GM10847 (cell line): ENCODE results near the gene DAPK2.

ENCODE experiments used
- POLR2A ChIP-seq: IDR thresholded peaks from 2 replicates; pipeline ENCODE4 v1.6.1; 2011; ENCODE audit not compliant: insufficient read length; ENCODE audit errors: extremely low read depth

The DAPK2 gene

GRCh38 chr15:64037966-64038365, 8.3 kb downstream of the DAPK2 start:
- no peak for TF ChIP-seq POLR2A

- TF ChIP-seq POLR2A: no peak
Measured at GRCh38 chr15:64037116-64037515, 9.2 kb downstream of the DAPK2 start.

DNA sequence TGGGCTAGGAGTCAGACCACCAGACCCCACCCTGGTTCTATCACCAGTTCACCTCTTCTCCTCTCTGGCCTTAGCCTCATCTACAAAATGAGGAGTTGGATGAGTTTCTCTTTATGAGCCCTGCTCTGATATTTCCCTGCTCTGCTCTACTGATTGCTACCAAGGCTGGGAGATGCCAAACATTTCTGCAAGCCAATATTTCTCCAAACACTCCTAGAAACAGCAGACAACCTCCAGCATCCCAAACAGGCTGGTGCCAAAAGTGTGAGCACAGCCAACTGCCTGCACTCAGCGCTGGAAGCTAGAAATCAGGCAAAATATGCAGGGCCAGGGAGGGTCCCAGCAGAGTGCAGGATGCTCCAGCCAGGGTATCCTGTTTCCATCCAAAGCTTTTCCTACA, 10.8 kb downstream of the DAPK2 start:
- TF ChIP-seq POLR2A: no peak

DNA sequence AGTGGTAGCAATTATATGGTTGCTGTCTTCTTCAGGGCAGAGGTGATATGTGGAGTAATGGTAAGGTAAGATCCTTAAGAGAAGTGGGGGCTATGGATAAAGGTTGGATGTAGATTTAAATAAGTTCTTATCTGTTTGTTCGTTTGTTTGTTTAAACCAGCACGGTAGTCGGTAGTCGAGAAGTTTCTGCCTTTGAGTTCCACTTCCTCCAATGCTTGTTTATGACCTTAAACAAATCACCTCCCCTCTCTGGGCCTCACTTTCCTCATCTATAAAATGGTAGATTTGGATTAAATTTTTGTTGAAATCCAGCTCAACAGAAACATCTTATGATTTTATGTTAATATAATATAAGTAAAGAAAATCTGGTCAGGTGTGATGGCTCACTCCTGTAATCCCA, 11.8 kb downstream of the DAPK2 start:
- TF ChIP-seq POLR2A: no peak

GRCh38 chr15:64032329-64032728, 14.0 kb downstream of the DAPK2 start:
- no peak for TF ChIP-seq POLR2A

GRCh38 chr15:64030123-64030522, 16.2 kb downstream of the DAPK2 start:
- TF ChIP-seq POLR2A: no peak

DNA sequence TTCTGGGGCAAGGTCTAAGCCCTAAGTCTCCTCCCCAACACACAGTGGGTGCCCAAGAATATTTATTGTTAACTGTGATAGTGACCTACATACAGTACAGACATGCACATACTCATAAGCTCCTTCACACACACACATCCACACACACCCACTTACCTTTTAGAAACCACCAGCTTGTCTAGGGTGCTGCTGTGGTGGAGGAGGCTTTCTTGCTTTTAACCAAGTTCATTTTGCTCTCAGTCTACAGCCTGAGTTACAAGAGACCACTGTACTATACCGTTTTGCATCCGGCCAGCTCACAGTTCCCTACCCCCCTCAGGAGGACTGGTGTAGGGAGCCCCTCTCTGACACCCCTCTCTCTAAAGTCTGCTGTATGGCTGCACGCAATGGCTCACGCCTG, 16.7 kb downstream of the DAPK2 start:
- no peak for TF ChIP-seq POLR2A

DNA sequence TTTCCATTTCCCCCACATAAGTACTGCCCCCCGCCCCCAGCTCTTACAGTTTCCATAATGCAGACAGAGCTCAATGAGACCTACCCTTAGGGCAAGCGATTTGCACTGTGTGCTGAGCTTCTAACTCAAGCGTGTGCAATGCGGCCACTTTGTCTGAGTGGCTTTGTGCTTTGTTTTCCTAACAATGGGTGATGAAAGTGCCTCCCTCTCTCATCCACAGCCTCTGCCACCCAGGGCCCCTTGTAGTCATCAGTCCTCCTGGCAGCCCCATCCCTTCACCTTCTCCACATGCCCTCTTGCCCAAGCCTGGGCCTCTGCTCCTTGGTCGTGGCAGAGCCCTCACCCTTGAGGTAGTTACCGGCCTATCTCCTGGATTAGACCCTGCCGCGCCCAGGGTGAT, 17.2 kb downstream of the DAPK2 start:
- no peak for TF ChIP-seq POLR2A

DNA sequence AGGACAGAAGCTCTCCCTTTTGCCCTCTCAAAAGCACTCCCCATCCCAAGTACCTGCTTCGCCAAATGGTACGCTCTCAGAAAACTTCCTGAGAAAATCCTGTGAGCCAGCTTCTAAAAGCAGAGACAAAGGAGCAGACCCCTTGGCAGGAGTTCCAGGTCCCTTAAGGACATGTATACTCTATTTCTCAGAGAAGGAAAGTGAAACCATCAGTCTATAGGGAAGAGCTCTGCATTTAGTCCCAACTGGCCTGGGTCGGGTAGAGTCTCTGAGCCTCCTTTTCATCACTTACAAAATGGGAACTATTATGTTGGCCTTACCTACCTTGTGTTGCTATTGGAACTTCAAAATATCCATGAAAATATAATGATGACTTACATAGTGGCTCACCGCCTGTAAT, 19.7 kb downstream of the DAPK2 start:
- no peak for TF ChIP-seq POLR2A

DNA sequence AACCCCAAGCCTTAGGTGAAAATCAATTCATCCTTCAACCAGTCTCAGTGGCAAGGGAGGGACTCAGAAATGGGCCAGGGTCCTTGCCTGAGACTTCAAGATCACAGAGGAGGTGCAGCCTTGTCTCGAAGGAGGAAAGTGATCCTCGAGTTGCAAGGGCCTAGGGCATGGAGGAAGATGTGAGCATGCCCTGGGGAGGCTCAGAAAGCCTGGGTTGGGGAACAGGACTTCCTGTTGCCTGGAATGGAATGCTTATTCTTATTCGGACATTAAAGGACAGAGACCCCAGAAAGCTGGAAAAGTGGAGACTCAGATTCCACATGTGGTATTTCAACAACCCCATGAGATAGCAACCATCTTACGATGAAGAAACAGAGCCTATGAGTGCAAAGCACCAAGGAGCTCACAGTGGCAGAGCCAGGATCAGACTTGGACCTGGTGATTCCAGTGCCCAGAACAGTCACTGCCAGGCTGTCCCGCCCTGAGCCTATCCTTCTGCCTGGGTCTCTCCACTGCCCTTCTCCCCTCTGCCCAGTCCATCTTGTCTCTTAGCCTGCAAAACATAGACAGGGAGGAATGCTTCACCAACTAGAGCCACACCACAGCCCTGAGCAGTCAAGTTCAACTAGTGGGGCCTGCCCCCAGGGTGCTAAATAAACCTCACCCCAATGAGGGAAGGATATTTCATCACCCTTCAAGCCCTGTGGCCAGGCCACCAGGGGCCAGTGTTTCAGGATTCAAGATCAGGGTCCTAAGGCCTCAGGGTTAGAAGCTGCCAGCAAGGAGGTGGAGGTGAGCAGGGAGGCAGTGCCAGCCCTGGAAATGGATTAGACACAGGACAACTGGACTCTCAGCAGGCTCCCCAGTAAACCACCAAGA, 21.9 kb downstream of the DAPK2 start:
- no peak for TF ChIP-seq POLR2A

DNA sequence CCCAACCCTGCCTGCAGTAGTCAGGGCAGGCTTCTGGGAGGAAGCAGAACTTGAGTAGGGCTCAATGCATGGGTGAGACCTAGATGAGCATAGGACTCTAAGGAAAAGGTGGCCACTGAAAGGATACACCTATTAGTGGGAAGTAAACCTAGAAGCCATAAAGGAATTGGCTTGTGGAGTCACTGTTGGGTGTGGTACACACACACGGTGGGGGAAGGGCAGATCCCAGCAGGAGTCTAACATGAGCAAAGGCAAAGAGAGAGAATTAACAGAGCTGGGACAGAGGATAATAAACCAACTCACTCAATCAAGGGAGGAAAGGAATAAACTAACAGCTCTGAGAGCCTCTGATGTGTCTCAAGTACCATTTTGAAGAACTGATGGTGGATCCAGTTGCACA, 23.1 kb downstream of the DAPK2 start:
- no peak for TF ChIP-seq POLR2A

DNA sequence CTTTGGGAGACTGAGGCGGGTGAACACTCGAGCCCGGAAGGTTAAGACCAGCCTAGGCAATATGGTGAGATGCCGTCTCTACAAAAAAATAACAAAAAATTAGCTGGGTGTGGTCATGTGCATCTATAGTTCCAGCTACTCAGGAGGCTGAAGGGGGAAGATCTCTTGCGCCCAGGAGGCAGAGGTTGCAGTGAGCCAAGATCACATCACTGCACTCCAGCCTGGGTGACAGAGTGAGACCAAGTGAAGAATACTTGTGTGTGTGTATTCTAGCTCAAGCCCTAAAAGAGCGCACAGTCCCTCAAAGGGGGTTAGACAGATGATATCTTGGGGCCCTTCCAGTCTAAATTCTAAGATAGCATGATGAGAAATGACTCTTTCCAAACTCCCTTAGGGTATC, 23.7 kb downstream of the DAPK2 start:
- TF ChIP-seq POLR2A: no peak

GRCh38 chr15:64019764-64020163, 26.5 kb downstream of the DAPK2 start:
- TF ChIP-seq POLR2A: no peak

DNA sequence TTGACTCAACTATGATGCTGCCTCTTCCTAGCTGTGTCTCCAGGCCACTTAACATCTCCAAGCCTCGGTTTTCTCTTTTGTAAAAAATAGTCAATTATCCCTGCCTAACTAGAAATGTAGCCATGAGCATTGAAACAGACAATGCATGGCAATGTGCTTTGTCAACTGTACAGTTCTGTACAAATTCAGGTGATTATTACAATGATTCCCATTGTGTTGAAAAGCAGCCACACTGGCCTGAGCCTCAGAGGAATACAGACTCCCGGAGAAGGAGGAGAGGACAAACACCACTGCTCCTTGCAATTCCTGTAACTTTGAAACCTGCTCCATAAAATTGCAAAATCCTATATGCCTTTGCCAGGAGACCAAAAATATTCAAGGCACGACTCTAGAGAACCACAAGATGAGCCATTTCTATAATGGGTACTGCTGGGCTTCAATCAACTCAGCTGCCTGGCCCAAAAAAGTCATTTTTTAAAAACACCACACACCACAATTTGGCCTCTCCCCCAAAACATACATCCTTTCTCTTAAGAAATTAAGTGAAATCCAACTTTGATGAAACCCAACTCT, 28.6 kb downstream of the DAPK2 start:
- no peak for TF ChIP-seq POLR2A

GRCh38 chr15:64017082-64017588, 29.1 kb downstream of the DAPK2 start:
- TF ChIP-seq POLR2A: no peak

- TF ChIP-seq POLR2A: no peak
Measured at GRCh38 chr15:64016257-64016656, 30.0 kb downstream of the DAPK2 start.
